SK-N-SH (cell line): ENCODE results near the gene TMCO4. TPM values are rescaled to one million over a fixed set of nuclear protein-coding genes. Genes with fewer than 3 reads are reported as not detected.

ENCODE experiments used
- CTCF ChIA-PET: fragments of 300-600, 350-600 bp; formaldehyde crosslinking; extraction: SDS; loops from one replicate; lab custom pipeline; 2021; lab: Yijun Ruan, JAX
- POLR2A ChIA-PET: fragments of 350-600 bp; sonication (Branson Sonifier 250); formaldehyde crosslinking; extraction: SDS; loops from one replicate; lab custom pipeline; 2020; ENCODE audit warnings: antibody characterized with exemption, inconsistent platforms; lab: Yijun Ruan, JAX
- DNase-seq: peaks from one replicate; pipeline ENCODE4 v3.0.0; 2012
- H2AFZ ChIP-seq: fragments of 200-600 bp; sonication (generic); 2 replicates; pipeline ENCODE4 v1.8.1; 2016; ENCODE audit warnings: antibody characterized with exemption, mild to moderate bottlenecking, low read depth
- H3F3A ChIP-seq: fragments of 200-600 bp; sonication (generic); replicated peaks from 2 replicates; pipeline ENCODE3; 2016; ENCODE audit warnings: antibody characterized with exemption, mild to moderate bottlenecking; ENCODE audit not compliant: insufficient read depth
- H3K27ac ChIP-seq, 2 experiments: fragments of 200-500 bp in 1 of 2; fragments of 200-600 bp in 1 of 2; sonication (Bioruptor generic) in 1 of 2; sonication (generic), shearing (Covaris generic) in 1 of 2; 2 replicates each; pipeline versions ENCODE4 v1.5.1 to v1.6.1; 2014 to 2016; ENCODE audit warnings: low read depth in 2 of 2, inconsistent platforms in 1 of 2, low read length in 1 of 2, mild to moderate bottlenecking in 1 of 2, mixed read lengths in 1 of 2
- H3K27me3 ChIP-seq: fragments of 200-600 bp; sonication (generic), shearing (Covaris generic); 2 replicates; pipeline ENCODE4 v1.6.1; 2016; ENCODE audit warnings: mixed run types; ENCODE audit not compliant: insufficient read depth
- H3K36me3 ChIP-seq, 2 experiments: fragments of 200-500 bp in 1 of 2; fragments of 200-600 bp in 1 of 2; sonication (Bioruptor generic) in 1 of 2; sonication (generic) in 1 of 2; replicated peaks in 1 of 2; 2 replicates each; pipeline versions ENCODE3 to v1.5.1; 2014 to 2016; ENCODE audit warnings: low read length in 1 of 2, mild to moderate bottlenecking in 1 of 2; ENCODE audit not compliant: insufficient read depth in 2 of 2, control insufficient read depth in 1 of 2
- H3K4me1 ChIP-seq, 2 experiments: fragments of 200-500 bp in 1 of 2; fragments of 200-600 bp in 1 of 2; sonication (Bioruptor generic) in 1 of 2; sonication (generic), shearing (Covaris generic) in 1 of 2; 2 replicates each; pipeline versions ENCODE4 v1.5.1 to v1.6.1; 2014 to 2016; ENCODE audit warnings: low read depth in 1 of 2, low read length in 1 of 2, mixed run types in 1 of 2; ENCODE audit not compliant: insufficient read depth in 2 of 2, control insufficient read depth in 1 of 2
- H3K4me2 ChIP-seq: fragments of 200-600 bp; sonication (generic), shearing (Covaris generic); 2 replicates; pipeline ENCODE4 v1.6.1; 2017; ENCODE audit warnings: mixed run types
- H3K4me3 ChIP-seq, 2 experiments: fragments of 200-500 bp in 1 of 2; fragments of 200-600 bp in 1 of 2; sonication (Bioruptor generic) in 1 of 2; sonication (generic), shearing (Covaris generic) in 1 of 2; 2 replicates each; pipeline versions ENCODE4 v1.5.1 to v1.8.1; 2014 to 2016; ENCODE audit warnings: low read depth in 2 of 2, inconsistent platforms in 1 of 2, low read length in 1 of 2, mild to moderate bottlenecking in 1 of 2, mixed read lengths in 1 of 2, moderate library complexity in 1 of 2
- H3K79me2 ChIP-seq: fragments of 200-600 bp; sonication (generic); 2 replicates; pipeline ENCODE4 v1.8.1; 2017; ENCODE audit warnings: mild to moderate bottlenecking; ENCODE audit not compliant: insufficient read depth
- H3K9ac ChIP-seq: fragments of 200-600 bp; sonication (generic); 2 replicates; pipeline ENCODE4 v1.6.1; 2017; ENCODE audit warnings: mixed run types
- H3K9me2 ChIP-seq: fragments of 200-600 bp; sonication (generic); 2 replicates; pipeline ENCODE4 v1.6.1; 2017; ENCODE audit warnings: mixed run types
- H3K9me3 ChIP-seq: fragments of 200-600 bp; sonication (generic); 2 replicates; pipeline ENCODE4 v1.6.1; 2017; ENCODE audit warnings: mixed run types, mild to moderate bottlenecking, moderate library complexity
- H4K20me1 ChIP-seq: fragments of 200-600 bp; sonication (generic); 2 replicates; pipeline ENCODE4 v1.6.1; 2017; ENCODE audit warnings: mild to moderate bottlenecking, mixed run types; ENCODE audit not compliant: insufficient read depth
- EP300 ChIP-seq, 2 experiments: IDR thresholded peaks; 2 replicates each; pipeline versions ENCODE4 v1.4.0 to v1.6.1; 2012; ENCODE audit warnings: borderline replicate concordance in 1 of 2, low read depth in 1 of 2, low read length in 1 of 2
- GABPA ChIP-seq: IDR thresholded peaks from 2 replicates; pipeline ENCODE4 v1.4.0; 2012; ENCODE audit warnings: low read depth, mild to moderate bottlenecking
- MXI1 ChIP-seq: IDR thresholded peaks from 2 replicates; pipeline ENCODE4 v1.6.1; 2012; ENCODE audit warnings: mild to moderate bottlenecking, low read depth, low read length, improper control_type of control experiment
- POLR2AphosphoS5 ChIP-seq: IDR thresholded peaks from 2 replicates; pipeline ENCODE4 v1.6.1; 2012; ENCODE audit warnings: low read depth, low read length
- RAD21 ChIP-seq: IDR thresholded peaks from 2 replicates; pipeline ENCODE4 v1.6.1; 2012; ENCODE audit warnings: mild to moderate bottlenecking, low read length
- RCOR1 ChIP-seq: fragments of 150-350 bp; IDR thresholded peaks from 2 replicates; pipeline ENCODE4 v1.6.1; 2017; ENCODE audit warnings: antibody characterized with exemption, low read length
- SIN3A ChIP-seq: IDR thresholded peaks from 2 replicates; pipeline ENCODE4 v1.6.1; 2012; ENCODE audit warnings: low read depth, mild to moderate bottlenecking, low read length, moderate library complexity, borderline replicate concordance
- SMC3 ChIP-seq: IDR thresholded peaks from 2 replicates; pipeline ENCODE4 v1.6.1; 2012; ENCODE audit warnings: low read depth, low read length, improper control_type of control experiment
- WGBS: methylation state at CpG from one replicate; pipeline ENCODE4 v1.1.6; 2017; ENCODE audit warnings: low lambda C conversion rate; 5-methylcytosine and 5-hydroxymethylcytosine counted together
- polyA plus RNA-seq, 3 experiments: library from polyadenylated mRNA; depleted of rRNA; stranded (reverse); fragments of >200 nt; gene quantifications; 2 replicates each; pipeline ENCODE4 v1.2.3, GENCODE V29; 2012

Gene TMCO4
- polyA plus RNA-seq, 1 of the 3 experiments (the other 2 are of a cell fraction), result 4.2 TPM

DNA sequence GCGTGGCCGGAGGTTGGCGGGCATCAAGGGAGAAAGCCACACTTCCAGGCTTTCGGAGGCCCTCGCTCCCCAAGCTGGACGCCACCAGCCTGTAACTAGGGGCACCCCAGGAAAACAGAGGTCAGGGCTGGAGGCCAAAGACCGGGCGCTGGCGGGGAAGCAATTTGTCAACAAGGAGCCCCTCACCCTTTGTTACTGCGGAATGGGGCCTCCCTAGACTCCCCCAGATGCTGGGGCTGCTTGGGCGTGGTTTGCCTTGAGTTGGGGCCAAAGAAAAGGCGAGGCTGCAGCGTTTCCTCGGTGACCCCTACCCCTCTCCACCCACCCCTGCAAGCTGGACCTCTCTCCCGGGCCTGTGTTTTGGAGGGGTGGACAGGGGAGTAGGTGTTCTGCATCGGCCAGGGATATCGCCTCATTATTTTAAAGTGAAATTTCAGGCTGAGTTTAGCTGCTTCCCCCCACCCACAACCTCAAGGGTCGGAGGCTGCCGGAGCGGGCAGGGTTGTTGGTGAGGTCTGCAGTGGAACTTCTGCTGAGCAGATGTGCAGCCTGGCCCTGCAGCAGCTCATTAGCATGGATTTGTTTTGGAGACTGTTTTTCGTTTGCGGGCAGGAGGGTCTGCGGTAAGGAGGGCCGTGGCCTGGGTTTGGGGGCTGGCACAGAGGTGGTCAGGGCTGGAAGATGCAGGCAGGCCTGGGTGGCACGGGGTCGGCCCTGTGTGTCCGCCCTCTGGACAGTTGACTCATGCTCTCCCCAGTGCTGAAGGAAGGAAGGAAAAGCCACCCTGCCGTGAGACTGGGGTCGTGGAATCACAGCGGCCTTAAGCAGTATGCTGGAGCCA, 154.1 kb downstream of the TMCO4 start:
- ChIA-PET CTCF (interaction anchor here (0.7 to 13.2 kb wide), 11 partner anchors 10 to 301 kb away, joined by 3 to 235 read pairs (median 4); no protein-coding TSS in a partner anchor), POLR2A (interaction anchor here (0.5 to 1.1 kb wide), 4 partner anchors 131 to 394 kb away, joined by 3 read pairs; partner anchors contain the start of genes EMC1 and MRTO4)
- no peak overlapping the region; the same call in 1 of the 2 replicates for H2AFZ ChIP-seq

DNA sequence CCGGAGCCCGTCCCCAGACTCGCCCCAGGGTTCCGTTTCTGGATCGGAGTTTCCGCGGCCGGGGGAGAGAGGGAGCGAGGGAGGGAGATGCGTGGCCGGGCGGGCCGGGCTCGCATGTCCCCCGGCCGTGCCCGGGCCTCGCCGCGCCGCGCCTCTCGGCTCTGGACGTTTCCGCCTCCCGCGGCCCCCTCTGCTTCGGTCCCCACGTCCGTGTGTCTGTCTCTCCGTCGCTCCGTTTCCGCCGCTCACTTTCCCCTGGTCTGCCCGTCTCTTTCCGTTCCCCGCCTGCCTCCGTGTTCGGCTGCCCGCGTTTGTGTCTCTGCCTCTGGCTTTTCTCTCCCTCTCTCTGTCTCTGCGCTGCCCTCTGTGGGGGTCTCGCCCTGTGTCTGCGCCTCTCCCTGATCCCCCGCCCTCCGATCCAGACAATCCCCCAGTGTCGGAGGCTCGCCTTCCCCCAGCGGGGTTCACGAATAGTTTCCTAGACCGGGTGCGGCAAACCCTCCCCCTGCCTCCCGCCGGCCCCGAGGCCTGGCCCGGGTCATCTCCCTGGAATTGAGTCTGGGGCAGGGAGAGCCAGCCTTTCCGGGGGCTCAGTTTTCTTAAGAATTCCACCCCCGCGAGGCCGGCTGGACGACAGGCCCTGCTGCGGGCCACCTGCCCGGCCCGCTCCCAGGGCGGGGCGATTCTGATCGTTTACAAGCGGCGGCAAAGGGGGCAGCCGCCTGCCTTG, 154.9 kb downstream of the TMCO4 start:
- Histone ChIP-seq H3K4me2 (peak overlapping the region; percentile 95), H3K27ac (peak overlapping the region in 1 of 2 experiments; percentile 80; a peak in 2 of 4 replicates), H3K36me3 (no peaks in the 10 kb centered on the region), H2AFZ (peak overlapping the region; percentile 85), H4K20me1 (peaks cover 4% of the 10 kb centered on the region; the same call in 1 of the 2 replicates), H3K9me3 (no peaks in the 10 kb centered on the region), H3K9me2 (no peaks in the 10 kb centered on the region), H3K4me3 (peak overlapping the region; percentile 66 to 74), H3K4me1 (peaks cover 0 to 25% of the 10 kb centered on the region in 2 experiments; a peak in 1 of 4 replicates), H3K9ac (peak overlapping the region; percentile 69), H3K27me3 (no peaks in the 10 kb centered on the region), H3F3A (peaks cover 5% of the 10 kb centered on the region), H3K79me2 (no peaks in the 10 kb centered on the region; the same call in none of the 2 replicates)
- CTCF ChIA-PET, result interaction anchor here (1.2 to 13.2 kb wide), 6 partner anchors 9 to 301 kb away, joined by 3 to 235 read pairs (median 12); no protein-coding TSS in a partner anchor
- 22% methylated on average over 31 of the region's 71 CpGs for WGBS
- peak; percentile 77 for DNase-seq
- POLR2A ChIA-PET, result interaction anchor here (1.0 to 1.1 kb wide), 2 partner anchors 196 to 239 kb away, joined by 3 read pairs; no protein-coding TSS in a partner anchor
- peak; percentile 48 for TF ChIP-seq GABPA
- TF ChIP-seq SMC3, result no peak
- TF ChIP-seq POLR2AphosphoS5, result no peak
- TF ChIP-seq RAD21, result no peak
- 0 out of 2 replicates have a peak, but pooled peaks have one; percentile 15 for TF ChIP-seq SIN3A
- no peak for TF ChIP-seq EP300 (IDR thresholded peaks at IDR 0.05; ENCODE audit: borderline replicate concordance in 1 of 2, low read depth in 1 of 2, low read length in 1 of 2)

More for the DNA sequence above, 154.1 kb downstream of the TMCO4 start:
- Histone ChIP-seq H3K27ac (peak overlapping the region in 1 of 2 experiments; percentile 80; a peak in 2 of 4 replicates), H3K36me3 (no peaks in the 10 kb centered on the region), H3K9ac (peak overlapping the region; percentile 69; the same call in 1 of the 2 replicates), H3K9me2 (no peaks in the 10 kb centered on the region), H3K4me1 (peaks cover 0 to 24% of the 10 kb centered on the region in 2 experiments; a peak in 1 of 4 replicates), H3K4me2 (peak overlapping the region; percentile 95)
- DNase-seq, result peak; percentile 83
- TF ChIP-seq MXI1 (no peak), RCOR1 (peak; percentile 11; the same call in 1 of the 2 replicates)
- TF ChIP-seq, all 33 proteins: peak for 1
- WGBS, result 76% methylated on average over 24 of the region's 30 CpGs
- no peaks in the 10 kb centered on the region for H3K9me3 ChIP-seq
- H3K79me2 ChIP-seq, result no peaks in the 10 kb centered on the region; the same call in none of the 2 replicates
- peak overlapping the region; percentile 66 to 74 for H3K4me3 ChIP-seq
- peaks cover 12% of the 10 kb centered on the region; the same call in 1 of the 2 replicates for H4K20me1 ChIP-seq
- no peaks in the 10 kb centered on the region for H3K27me3 ChIP-seq
- peaks cover 5% of the 10 kb centered on the region for H3F3A ChIP-seq
